NCI-H748 treated with DMSO at 0.1 percent for 48 hours (cell line): ENCODE measurements around the gene C2orf69.
A peak's percentile ranks its signal among the peaks of the same experiment; 100 is the strongest.
"Not testable (repeated sequence)": the region's sequence is repeated elsewhere in the genome, so short reads cannot be mapped to it uniquely, and the experiment has no call there.

ENCODE experiments used
- DNase-seq: peaks from one replicate; lab custom pipeline; 2025; lab: John Stamatoyannopoulos, UW

C2orf69 gene, protein sequence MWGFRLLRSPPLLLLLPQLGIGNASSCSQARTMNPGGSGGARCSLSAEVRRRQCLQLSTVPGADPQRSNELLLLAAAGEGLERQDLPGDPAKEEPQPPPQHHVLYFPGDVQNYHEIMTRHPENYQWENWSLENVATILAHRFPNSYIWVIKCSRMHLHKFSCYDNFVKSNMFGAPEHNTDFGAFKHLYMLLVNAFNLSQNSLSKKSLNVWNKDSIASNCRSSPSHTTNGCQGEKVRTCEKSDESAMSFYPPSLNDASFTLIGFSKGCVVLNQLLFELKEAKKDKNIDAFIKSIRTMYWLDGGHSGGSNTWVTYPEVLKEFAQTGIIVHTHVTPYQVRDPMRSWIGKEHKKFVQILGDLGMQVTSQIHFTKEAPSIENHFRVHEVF

DNA sequence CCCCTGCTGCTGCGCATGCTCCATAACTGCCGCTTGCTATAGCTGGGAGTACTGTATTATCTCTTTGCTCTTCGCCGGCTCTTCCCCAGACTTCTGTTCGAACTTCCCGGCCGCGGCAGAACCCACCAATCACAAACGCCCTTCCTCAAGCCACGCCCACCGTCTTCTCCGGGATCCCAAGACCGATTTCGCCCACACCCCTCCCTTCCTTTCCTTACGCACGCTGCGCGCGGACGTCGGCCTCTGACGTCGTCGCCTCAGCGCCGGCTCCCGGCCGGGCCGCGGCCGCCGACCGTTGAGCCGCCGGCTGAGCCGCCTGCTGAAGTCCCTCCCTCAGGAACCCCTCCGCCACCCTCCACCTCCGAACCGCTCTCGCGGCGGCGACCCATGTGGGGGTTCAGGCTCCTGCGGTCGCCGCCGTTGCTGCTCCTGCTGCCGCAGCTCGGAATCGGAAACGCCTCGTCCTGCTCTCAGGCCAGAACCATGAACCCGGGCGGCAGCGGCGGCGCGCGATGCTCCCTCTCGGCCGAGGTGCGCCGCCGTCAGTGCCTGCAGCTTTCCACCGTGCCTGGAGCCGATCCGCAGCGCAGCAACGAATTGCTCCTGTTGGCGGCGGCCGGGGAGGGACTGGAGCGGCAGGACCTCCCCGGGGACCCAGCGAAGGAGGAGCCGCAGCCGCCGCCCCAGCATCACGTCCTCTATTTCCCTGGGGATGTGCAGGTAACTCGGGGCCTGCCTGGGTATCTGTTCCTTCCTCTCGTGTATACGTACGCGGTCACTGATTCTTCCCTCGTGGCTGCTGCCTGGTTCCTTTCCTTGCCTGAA lies at the start of gene C2orf69:
TSS of gene C2orf69 (plus strand) at position 242 of the 825 bp plus-strand sequence. CDS start at position 388, 146 bp downstream.
- peak; percentile 99 for DNase-seq

GRCh38 chr2:199862788-199863187 lies 48.3 kb upstream of the C2orf69 start:
- no peak for DNase-seq

DNA sequence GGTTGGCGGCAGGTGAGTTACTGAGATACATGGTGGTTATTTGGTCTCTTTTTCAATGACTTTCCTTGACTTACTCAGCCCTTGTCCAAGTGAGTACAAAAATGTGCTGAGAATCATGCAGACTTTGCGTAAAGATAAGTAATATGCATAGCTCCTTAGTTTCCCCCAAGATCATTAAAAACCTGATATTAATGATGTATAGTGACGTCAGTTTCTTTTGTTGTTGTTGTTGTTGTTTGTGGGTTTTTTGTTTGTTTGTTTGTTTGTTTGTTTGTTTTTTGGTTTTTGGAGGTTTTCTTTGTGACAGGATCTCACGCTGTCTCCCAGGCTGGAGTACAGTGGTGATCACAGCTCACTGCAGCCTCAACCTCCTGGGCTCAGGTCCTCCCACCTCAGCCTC lies 45.2 kb upstream of the C2orf69 start:
- DNase-seq, result no peak

GRCh38 chr2:199868431-199869226 lies 42.5 kb upstream of the C2orf69 start:
- no peak for DNase-seq

DNA sequence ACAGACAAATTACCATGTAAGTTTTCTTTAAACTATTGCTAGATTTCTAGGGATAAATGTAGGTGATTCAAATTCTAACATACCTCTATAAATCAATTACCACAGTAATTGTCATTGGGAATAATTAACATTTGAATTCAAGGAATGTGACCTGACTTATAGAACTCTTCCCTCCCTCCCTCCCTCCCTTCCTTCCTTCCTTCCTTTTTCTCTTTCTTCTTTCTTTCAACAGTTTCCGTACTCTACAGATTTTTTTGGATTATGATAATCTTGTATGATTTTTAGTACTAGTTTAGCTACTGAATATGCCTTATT lies 41.9 kb upstream of the C2orf69 start:
- no peak for DNase-seq

DNA sequence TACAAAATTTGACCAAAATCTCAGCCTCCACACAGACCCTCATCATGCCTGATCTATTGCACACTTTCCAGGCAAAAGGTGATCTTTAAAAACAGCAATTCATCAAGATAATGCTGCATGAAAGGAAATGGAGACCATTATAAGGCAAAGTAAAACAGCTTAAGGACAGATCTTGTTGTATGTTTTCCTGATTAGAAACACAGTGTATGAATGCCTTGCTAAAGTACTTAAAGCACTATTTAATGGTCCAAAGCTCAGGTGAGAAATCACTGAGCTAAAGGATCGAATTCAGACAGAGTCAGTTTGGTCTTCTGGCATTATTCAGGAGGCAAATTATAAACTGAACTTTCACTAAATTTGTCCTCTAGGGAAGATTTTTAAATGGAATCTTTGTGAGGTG lies 41.4 kb upstream of the C2orf69 start:
- DNase-seq, result no peak

- DNase-seq, result no peak
Observed at GRCh38 chr2:199870581-199870980, 40.5 kb upstream of the C2orf69 start.

GRCh38 chr2:199874209-199874608 lies 36.9 kb upstream of the C2orf69 start:
- no peak for DNase-seq

GRCh38 chr2:199875400-199875799 lies 35.7 kb upstream of the C2orf69 start:
- no peak for DNase-seq

GRCh38 chr2:199882667-199883066 lies 28.4 kb upstream of the C2orf69 start:
- no peak for DNase-seq

- DNase-seq, result no peak
Observed at GRCh38 chr2:199883474-199884212, 27.4 kb upstream of the C2orf69 start.

- DNase-seq, result no peak
Observed at GRCh38 chr2:199895406-199895805, 15.7 kb upstream of the C2orf69 start.

GRCh38 chr2:199896617-199897016 lies 14.5 kb upstream of the C2orf69 start:
- DNase-seq, result no peak

GRCh38 chr2:199901942-199902341 lies 9.2 kb upstream of the C2orf69 start:
- no peak for DNase-seq

DNA sequence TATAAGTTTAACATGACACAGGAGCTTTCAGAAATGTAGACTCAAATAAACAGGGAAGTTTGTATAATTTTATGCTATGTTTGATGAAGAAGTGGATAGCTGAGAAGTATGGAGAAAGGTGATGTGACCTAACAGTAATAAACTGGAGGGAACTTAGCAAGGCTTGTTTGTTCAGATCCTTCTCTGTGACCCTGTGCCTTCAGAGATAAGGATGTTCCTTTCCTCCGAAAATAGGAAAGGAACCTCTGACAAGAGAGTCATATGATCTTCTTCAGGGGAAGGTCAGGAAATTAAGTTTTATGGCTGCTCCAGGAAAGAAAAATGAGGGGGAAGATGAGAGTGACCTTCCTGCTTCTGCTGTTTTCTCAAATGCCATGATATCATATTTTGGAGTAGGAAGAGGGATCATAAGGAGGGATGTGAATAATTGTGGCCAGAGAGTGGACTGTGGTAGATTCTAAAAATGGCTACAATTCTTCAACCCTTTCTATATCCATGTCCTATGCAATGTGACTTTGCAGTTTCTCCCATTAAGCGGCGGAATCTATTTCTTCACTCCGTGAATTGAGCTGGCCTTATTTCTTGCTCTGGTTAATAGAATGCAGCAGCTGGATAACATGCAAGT lies 8.5 kb upstream of the C2orf69 start:
- DNase-seq, result no peak

GRCh38 chr2:199903111-199903510 lies 8.0 kb upstream of the C2orf69 start:
- no peak for DNase-seq

DNA sequence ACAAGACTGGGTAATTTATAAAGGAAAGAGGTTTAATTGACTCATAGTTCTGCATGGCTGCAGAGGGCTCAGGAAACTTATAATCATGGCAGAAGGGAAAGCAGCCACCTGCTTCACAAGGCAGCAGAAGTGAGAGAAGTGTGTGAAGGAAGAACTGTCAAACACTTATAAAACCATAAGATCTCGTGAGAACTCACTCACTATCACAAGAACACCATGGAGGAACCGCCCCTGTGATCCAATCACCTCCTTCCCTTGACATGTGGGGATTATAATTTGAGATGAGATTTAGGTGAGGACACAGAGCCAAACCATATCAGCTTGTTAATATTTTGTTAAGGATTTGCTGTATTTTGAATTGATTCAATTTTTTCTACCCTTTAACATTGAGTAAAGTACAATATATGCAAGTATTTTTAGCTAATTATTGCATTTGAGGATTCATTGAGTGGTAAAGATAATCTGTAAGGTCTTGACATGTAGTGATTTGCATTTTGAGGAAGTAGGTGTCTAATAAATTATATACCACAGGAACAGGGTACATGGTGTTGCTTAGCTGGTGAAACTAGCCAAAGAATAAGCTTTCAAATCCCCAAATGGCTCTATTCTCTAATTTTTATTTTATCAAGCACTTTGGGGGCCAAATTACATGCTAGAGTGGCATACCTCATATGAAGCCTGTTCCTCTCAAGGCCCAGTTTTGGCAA lies 3.9 kb upstream of the C2orf69 start:
- DNase-seq, result no peak

DNA sequence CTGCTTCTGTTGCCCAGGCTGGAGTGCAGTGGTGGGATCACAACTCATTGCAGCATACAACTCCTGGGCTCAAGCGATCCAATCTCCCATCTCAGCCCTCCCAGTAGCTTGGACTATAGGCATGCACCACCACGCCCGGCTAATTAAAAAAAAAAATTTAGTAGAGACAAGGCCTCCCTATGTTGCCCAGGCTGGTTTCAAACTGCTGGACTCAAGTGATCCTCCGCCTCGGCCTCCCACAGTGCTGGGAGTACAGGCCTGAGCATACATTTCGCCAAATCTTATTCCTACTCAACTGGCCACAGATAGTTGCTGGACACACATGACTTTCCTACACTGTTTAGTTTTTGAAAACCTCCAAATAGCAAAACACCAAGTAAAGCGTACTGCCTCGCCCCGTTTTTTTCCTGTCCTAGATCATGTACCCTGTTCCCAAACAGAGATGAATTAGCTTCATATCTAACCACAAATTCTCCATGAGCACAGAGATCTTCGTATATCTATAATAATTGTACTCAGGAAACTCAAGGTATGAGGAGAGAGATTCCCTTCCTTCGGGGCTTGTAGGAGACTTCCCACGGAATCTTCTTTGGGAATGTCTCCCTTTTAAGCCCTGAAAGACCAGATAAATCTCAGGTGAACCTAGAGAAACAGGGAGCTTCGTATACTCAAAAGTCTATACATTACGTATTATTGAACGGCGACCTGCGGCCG lies 598 bp upstream of the C2orf69 start:
- no peak for DNase-seq

- DNase-seq, result no peak
Observed at GRCh38 chr2:199911877-199912161, 726 bp downstream of the C2orf69 start.

DNA sequence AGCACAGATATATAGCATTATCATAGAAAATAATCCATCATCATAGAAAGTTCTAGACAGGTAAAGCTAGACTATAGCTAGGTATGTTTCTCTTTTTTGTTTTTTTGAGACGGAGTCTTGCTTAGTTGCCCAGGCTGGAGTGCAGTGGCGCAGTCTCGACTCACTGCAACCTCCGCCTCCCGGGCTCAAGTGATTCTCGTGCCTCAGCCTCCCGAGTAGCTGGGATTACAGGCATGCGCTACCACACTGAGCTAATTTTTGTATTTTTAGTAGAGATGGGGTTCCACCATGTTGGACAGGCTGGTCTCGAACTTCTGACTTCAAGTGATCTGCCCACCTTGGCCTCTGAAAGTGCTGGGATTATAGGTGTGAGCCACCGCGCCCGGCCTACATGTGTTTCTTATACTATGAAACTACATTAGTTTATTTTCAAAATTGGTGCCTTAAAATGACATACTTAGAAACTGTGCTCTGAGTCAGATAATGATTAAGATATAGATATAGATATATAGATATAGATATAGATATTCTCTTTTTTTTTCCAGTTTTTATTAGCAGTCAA lies 1.5 kb downstream of the C2orf69 start:
- DNase-seq, result not testable (repeated sequence)
